NCI-H2227 (cell line): Measurements from ENCODE around the gene MYO1C.
"Not testable (repeated sequence)": the region's sequence is repeated elsewhere in the genome, so short reads cannot be mapped to it uniquely, and the experiment has no call there.

Experiments used
- DNase-seq: peaks from one replicate; lab custom pipeline; 2025; ENCODE audit not compliant: unreplicated experiment; lab: John Stamatoyannopoulos, UW

The MYO1C gene

GRCh38 chr17:1492249-1493206 lies at the start of gene MYO1C:
MYO1C (minus strand) TSS chr17:1492686; CDS start chr17:1492487, 199 bp downstream.
- DNase-seq: peak; percentile 10

GRCh38 chr17:1541367-1541904 lies 49.0 kb upstream of the MYO1C start:
- no peak for DNase-seq

- DNase-seq: no peak
These were observed 47.3 kb upstream of the MYO1C start for GRCh38 chr17:1539811-1540210.

GRCh38 chr17:1535737-1536136 lies 43.3 kb upstream of the MYO1C start:
- DNase-seq: no peak

- DNase-seq: no peak
These were observed 41.3 kb upstream of the MYO1C start for GRCh38 chr17:1533661-1534325.

GRCh38 chr17:1532836-1533602 lies 40.5 kb upstream of the MYO1C start:
- no peak for DNase-seq

- DNase-seq: no peak
These were observed 37.4 kb upstream of the MYO1C start for GRCh38 chr17:1529863-1530262.

- DNase-seq: not testable (repeated sequence)
These were observed 34.4 kb upstream of the MYO1C start for GRCh38 chr17:1526876-1527275.

- DNase-seq: no peak
These were observed 30.1 kb upstream of the MYO1C start for GRCh38 chr17:1522626-1523025.

GRCh38 chr17:1521086-1521640 lies 28.7 kb upstream of the MYO1C start:
- no peak for DNase-seq

- DNase-seq: no peak
These were observed 27.2 kb upstream of the MYO1C start for GRCh38 chr17:1519678-1520077.

- DNase-seq: no peak
These were observed 25.9 kb upstream of the MYO1C start for GRCh38 chr17:1518410-1518809.

- DNase-seq: peak; percentile 96
These were observed 24.1 kb upstream of the MYO1C start, which contains the start of gene INPP5K for GRCh38 chr17:1516388-1517161. INPP5K (minus strand) TSS chr17:1516612; CDS start chr17:1516499, 113 bp downstream.

GRCh38 chr17:1515640-1516387 lies 23.3 kb upstream of the MYO1C start:
- peak; percentile 59 for DNase-seq

GRCh38 chr17:1512351-1512750 lies 19.9 kb upstream of the MYO1C start:
- DNase-seq: no peak

- no peak for DNase-seq
These were observed 19.4 kb upstream of the MYO1C start for GRCh38 chr17:1511756-1512321.

- no peak for DNase-seq
These were observed 18.8 kb upstream of the MYO1C start for GRCh38 chr17:1511290-1511689.

GRCh38 chr17:1509290-1509881 lies 16.9 kb upstream of the MYO1C start:
- DNase-seq: no peak
